H9 (cell line): Measurements from ENCODE around the gene CD4. TPM values are rescaled to one million over a fixed set of nuclear protein-coding genes. Genes with fewer than 3 reads are reported as not detected.

Experiments
- DNase-seq: peaks from one replicate; pipeline ENCODE4 v3.0.0-alpha.2; 2017
- H2AFZ ChIP-seq: one replicate; pipeline ENCODE4 v1.6.1; 2013; ENCODE audit warnings: mild to moderate bottlenecking, low read length, control low read depth, moderate library complexity
- H2AK5ac ChIP-seq: 2 replicates; pipeline ENCODE4 v1.6.1; 2013; ENCODE audit warnings: low read length, control low read depth, mixed read lengths; ENCODE audit not compliant: insufficient read length
- H2BK120ac ChIP-seq: one replicate; pipeline ENCODE4 v1.6.1; 2013; ENCODE audit warnings: low read depth, mild to moderate bottlenecking, low read length, control low read depth, inconsistent platforms; ENCODE audit not compliant: poor library complexity, severe bottlenecking
- H2BK12ac ChIP-seq: 2 replicates; pipeline ENCODE4 v1.6.1; 2013; ENCODE audit warnings: low read length, control low read depth, mixed read lengths, low read depth; ENCODE audit not compliant: insufficient read length
- H2BK15ac ChIP-seq: 2 replicates; pipeline ENCODE4 v1.6.1; 2013; ENCODE audit warnings: low read depth, low read length, control low read depth
- H2BK20ac ChIP-seq: one replicate; pipeline ENCODE4 v1.6.1; 2013; ENCODE audit warnings: low read depth, mild to moderate bottlenecking, low read length, control low read depth, inconsistent platforms; ENCODE audit not compliant: poor library complexity, severe bottlenecking
- H2BK5ac ChIP-seq: 2 replicates; pipeline ENCODE4 v1.6.1; 2013; ENCODE audit warnings: low read length, control low read depth, mixed read lengths; ENCODE audit not compliant: insufficient read length
- H3K14ac ChIP-seq: 2 replicates; pipeline ENCODE4 v1.6.1; 2013; ENCODE audit warnings: low read length, control low read depth; ENCODE audit not compliant: insufficient read depth
- H3K18ac ChIP-seq: 2 replicates; pipeline ENCODE4 v1.6.1; 2013; ENCODE audit warnings: low read depth, mild to moderate bottlenecking, mixed read lengths, low read length, control low read depth; ENCODE audit not compliant: insufficient read length
- H3K23ac ChIP-seq: 2 replicates; pipeline ENCODE4 v1.6.1; 2013; ENCODE audit warnings: low read length, control low read depth, mixed read lengths, low read depth; ENCODE audit not compliant: insufficient read length
- H3K23me2 ChIP-seq: 2 replicates; pipeline ENCODE4 v1.6.1; 2013; ENCODE audit warnings: low read depth, mild to moderate bottlenecking, mixed read lengths, low read length, control low read depth; ENCODE audit not compliant: insufficient read length, poor library complexity, severe bottlenecking
- H3K27ac ChIP-seq: 2 replicates; pipeline ENCODE4 v1.5.1; 2013; ENCODE audit warnings: low read length, control low read depth, mixed read lengths, low read depth; ENCODE audit not compliant: insufficient read length
- H3K27me3 ChIP-seq: 2 replicates; pipeline ENCODE4 v1.6.1; 2013; ENCODE audit warnings: low read length, control low read depth, inconsistent platforms; ENCODE audit not compliant: insufficient read depth
- H3K4ac ChIP-seq: 2 replicates; pipeline ENCODE4 v1.6.1; 2013; ENCODE audit warnings: low read depth, mild to moderate bottlenecking, control low read depth, inconsistent platforms, low read length, moderate library complexity
- H3K4me1 ChIP-seq: 2 replicates; pipeline ENCODE4 v1.6.1; 2013; ENCODE audit warnings: low read length, control low read depth, inconsistent platforms; ENCODE audit not compliant: insufficient read depth
- H3K4me2 ChIP-seq: 2 replicates; pipeline ENCODE4 v1.6.1; 2013; ENCODE audit warnings: low read length, control low read depth, mixed read lengths; ENCODE audit not compliant: insufficient read length, insufficient read depth
- H3K56ac ChIP-seq: 2 replicates; pipeline ENCODE4 v1.6.1; 2013; ENCODE audit warnings: low read depth, mild to moderate bottlenecking, mixed read lengths, low read length, control low read depth; ENCODE audit not compliant: insufficient read length
- H3K79me1 ChIP-seq: 2 replicates; pipeline ENCODE4 v1.6.1; 2013; ENCODE audit warnings: low read depth, mild to moderate bottlenecking, moderate library complexity, low read length, control low read depth, inconsistent platforms; ENCODE audit not compliant: insufficient read depth, poor library complexity, severe bottlenecking
- H3K79me2 ChIP-seq: 2 replicates; pipeline ENCODE4 v1.6.1; 2013; ENCODE audit warnings: low read length, control low read depth, inconsistent platforms; ENCODE audit not compliant: insufficient read depth
- H3K9ac ChIP-seq: 2 replicates; pipeline ENCODE4 v1.6.1; 2013; ENCODE audit warnings: low read length, control low read depth, mixed read lengths; ENCODE audit not compliant: insufficient read length; ENCODE audit errors: extremely low read depth
- H3K9me3 ChIP-seq: one replicate; pipeline ENCODE4 v1.6.1; 2013; ENCODE audit warnings: low read depth, low read length, inconsistent platforms; ENCODE audit not compliant: control insufficient read depth
- H3T11ph ChIP-seq: one replicate; pipeline ENCODE4 v1.6.1; 2013; ENCODE audit warnings: mild to moderate bottlenecking, low read length, control low read depth, inconsistent platforms
- H4K20me1 ChIP-seq: one replicate; pipeline ENCODE4 v1.6.1; 2013; ENCODE audit not compliant: control insufficient read depth, insufficient read length, insufficient read depth
- H4K5ac ChIP-seq: 2 replicates; pipeline ENCODE4 v1.6.1; 2013; ENCODE audit warnings: low read depth, mild to moderate bottlenecking, mixed read lengths, low read length, control low read depth; ENCODE audit not compliant: insufficient read length
- H4K8ac ChIP-seq: replicated peaks from 2 replicates; pipeline ENCODE4 v1.6.1; 2013; ENCODE audit warnings: low read length, control low read depth, mixed read lengths, low read depth; ENCODE audit not compliant: insufficient read length
- H4K91ac ChIP-seq: 2 replicates; pipeline ENCODE4 v1.6.1; 2013; ENCODE audit warnings: low read depth, mild to moderate bottlenecking, moderate library complexity, mixed read lengths, low read length, control low read depth; ENCODE audit not compliant: insufficient read length
- H3K27ac Mint-ChIP-seq, 3 experiments: 2 replicates in 2 of 3; 3 replicates in 1 of 3; pipeline ENCODE4 v1.8.0; 2020 to 2021; ENCODE audit warnings: mixed read lengths in 3 of 3, mild to moderate bottlenecking in 1 of 3, moderate library complexity in 1 of 3
- H3K27me3 Mint-ChIP-seq: 2 replicates; pipeline ENCODE4 v1.8.0; 2021; ENCODE audit warnings: low read depth, mild to moderate bottlenecking, moderate library complexity, mixed read lengths
- H3K36me3 Mint-ChIP-seq, 3 experiments: 2 replicates in 2 of 3; 3 replicates in 1 of 3; pipeline ENCODE4 v1.8.0; 2020 to 2021; ENCODE audit warnings: low read depth in 3 of 3, mixed read lengths in 3 of 3; ENCODE audit not compliant: insufficient read depth in 1 of 3
- H3K4me1 Mint-ChIP-seq, 2 experiments: 2 replicates each; pipeline ENCODE4 v1.8.0; 2020; ENCODE audit warnings: mixed read lengths in 2 of 2
- H3K4me3 Mint-ChIP-seq, 2 experiments: 2 replicates in 1 of 2; 3 replicates in 1 of 2; pipeline ENCODE4 v1.8.0; 2020 to 2021; ENCODE audit warnings: mild to moderate bottlenecking in 2 of 2, mixed read lengths in 2 of 2, moderate library complexity in 1 of 2
- H3K9me3 Mint-ChIP-seq, 2 experiments: 2 replicates in 1 of 2; 3 replicates in 1 of 2; pipeline ENCODE4 v1.8.0; 2020; ENCODE audit warnings: mild to moderate bottlenecking in 2 of 2, mixed read lengths in 2 of 2, moderate library complexity in 1 of 2
- WGBS: extraction: QIAGEN DNeasy Blood & Tissue Kit; methylation state at CpG from one replicate; pipeline ENCODE4 v1.1.7; 2013; ENCODE audit warnings: missing lambda C conversion rate, low lambda C conversion rate, mixed read lengths; ENCODE audit not compliant: insufficient read length; ENCODE audit errors: extremely low coverage; 5-methylcytosine and 5-hydroxymethylcytosine counted together
- total RNA-seq: library from RNA; stranded (reverse); gene quantifications from 2 replicates; pipeline ENCODE4 v1.2.1, GENCODE V29; 2021
- TF ChIP-seq, protein P1 (sequence below): fragments of 200-600 bp; sonication (generic); conservative IDR thresholded peaks from 3 replicates; pipeline ENCODE4 v1.8.0; 2021; ENCODE audit warnings: antibody characterized with exemption, mild to moderate bottlenecking

Gene CD4
- total RNA-seq, 1 experiment from 2014 or later = 1.1 TPM

DNA sequence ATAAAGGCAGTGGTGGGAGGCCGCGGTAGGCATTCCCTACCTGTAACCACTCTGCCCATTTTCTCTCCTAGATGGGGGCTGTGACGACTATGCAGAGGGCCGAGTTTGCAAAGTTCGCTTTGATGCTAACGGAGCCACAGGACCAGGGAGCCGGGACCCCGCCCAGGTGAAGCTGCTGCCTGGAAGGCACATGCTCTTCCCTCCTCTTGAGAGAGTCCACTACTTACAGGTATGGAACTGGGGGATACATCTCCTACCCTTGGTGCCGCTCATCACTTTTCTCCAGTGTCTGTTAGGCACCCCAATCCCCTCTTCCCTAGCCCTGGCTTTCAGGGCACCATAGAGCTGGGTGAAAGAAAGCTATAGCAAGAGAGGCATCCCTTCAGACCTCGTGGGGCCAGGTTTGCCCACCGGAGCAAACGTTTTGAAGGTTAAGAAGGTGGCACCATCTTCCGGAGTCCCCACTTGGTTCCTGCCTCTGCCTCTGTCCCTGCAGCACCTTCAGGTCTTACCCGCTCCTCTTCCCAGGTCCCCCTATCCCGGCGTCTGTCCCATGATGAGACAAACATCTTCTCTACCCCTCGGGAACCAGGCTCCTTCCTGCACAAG lies 36.9 kb downstream of the CD4 start:
- no peak overlapping the region for H3K18ac ChIP-seq
- Mint-ChIP-seq H3K4me1 (peaks cover 45 to 61% of the 10 kb centered on the region in 2 experiments), H3K27me3 (peaks cover 37% of the 10 kb centered on the region), H3K4me3 (no peak overlapping the region; a peak in 1 of 5 replicates), H3K9me3 (no peaks in the 10 kb centered on the region), H3K36me3 (peaks cover 18 to 23% (median 22%) of the 10 kb centered on the region in 3 experiments), H3K27ac (peak overlapping the region in 1 of 3 experiments; percentile 59; a peak in 2 of 7 replicates)
- no peak overlapping the region for H3K9ac ChIP-seq
- H2BK12ac ChIP-seq = no peak overlapping the region
- WGBS = no CpG with 5 or more reads among the region's 17 CpGs
- peaks cover 6% of the 10 kb centered on the region for H4K20me1 ChIP-seq
- no peaks in the 10 kb centered on the region for H3K9me3 ChIP-seq
- peaks cover 3% of the 10 kb centered on the region; the same call in 1 of the 2 replicates for H3K4me1 ChIP-seq
- TF ChIP-seq, protein P1, sequence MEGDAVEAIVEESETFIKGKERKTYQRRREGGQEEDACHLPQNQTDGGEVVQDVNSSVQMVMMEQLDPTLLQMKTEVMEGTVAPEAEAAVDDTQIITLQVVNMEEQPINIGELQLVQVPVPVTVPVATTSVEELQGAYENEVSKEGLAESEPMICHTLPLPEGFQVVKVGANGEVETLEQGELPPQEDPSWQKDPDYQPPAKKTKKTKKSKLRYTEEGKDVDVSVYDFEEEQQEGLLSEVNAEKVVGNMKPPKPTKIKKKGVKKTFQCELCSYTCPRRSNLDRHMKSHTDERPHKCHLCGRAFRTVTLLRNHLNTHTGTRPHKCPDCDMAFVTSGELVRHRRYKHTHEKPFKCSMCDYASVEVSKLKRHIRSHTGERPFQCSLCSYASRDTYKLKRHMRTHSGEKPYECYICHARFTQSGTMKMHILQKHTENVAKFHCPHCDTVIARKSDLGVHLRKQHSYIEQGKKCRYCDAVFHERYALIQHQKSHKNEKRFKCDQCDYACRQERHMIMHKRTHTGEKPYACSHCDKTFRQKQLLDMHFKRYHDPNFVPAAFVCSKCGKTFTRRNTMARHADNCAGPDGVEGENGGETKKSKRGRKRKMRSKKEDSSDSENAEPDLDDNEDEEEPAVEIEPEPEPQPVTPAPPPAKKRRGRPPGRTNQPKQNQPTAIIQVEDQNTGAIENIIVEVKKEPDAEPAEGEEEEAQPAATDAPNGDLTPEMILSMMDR = no peak
- H2BK120ac ChIP-seq = no peak overlapping the region
- H4K91ac ChIP-seq = no peak overlapping the region
- no peaks in the 10 kb centered on the region for H3K79me1 ChIP-seq
- peaks cover 19% of the 10 kb centered on the region for H3K23me2 ChIP-seq
- H3K4me2 ChIP-seq = no peak overlapping the region
- H2BK5ac ChIP-seq = no peak overlapping the region
- no peak overlapping the region for H3K4ac ChIP-seq
- no peak for DNase-seq
- no peak overlapping the region for H3K56ac ChIP-seq
- no peak overlapping the region for H2BK20ac ChIP-seq
- H3K27me3 ChIP-seq = no peaks in the 10 kb centered on the region; the same call in 1 of the 2 replicates
- H3K27ac ChIP-seq = no peak overlapping the region
- H3K23ac ChIP-seq = no peak overlapping the region
- no peak overlapping the region for H2BK15ac ChIP-seq
- H3K79me2 ChIP-seq = peaks cover 2% of the 10 kb centered on the region; the same call in 1 of the 2 replicates
- no peak overlapping the region for H2AFZ ChIP-seq
- no peak overlapping the region for H2AK5ac ChIP-seq
- no peak overlapping the region for H3T11ph ChIP-seq
- H3K14ac ChIP-seq = no peak overlapping the region
- H4K8ac ChIP-seq = no peak overlapping the region
- H4K5ac ChIP-seq = no peak overlapping the region
